Cardiac fibroblast (primary cell): Measurements from ENCODE around the gene NUPR1.
A peak's percentile ranks its signal among the peaks of the same experiment; 100 is the strongest.
"Not testable (repeated sequence)": the region's sequence is repeated elsewhere in the genome, so short reads cannot be mapped to it uniquely, and the experiment has no call there.

Source experiments
- DNase-seq, 2 donors: peaks; one replicate each; pipeline versions ENCODE4 v3.0.0 to v3.0.0-alpha.2; 2010; ENCODE audit warnings: low read depth in 2 of 2
- H3K4me3 ChIP-seq, 2 donors: replicated peaks in 1 of 2; 1 replicate in 1 of 2; 2 replicates in 1 of 2; pipeline ENCODE4 v1.5.1; 2011; ENCODE audit warnings: low read depth in 2 of 2, low read length in 2 of 2, mild to moderate bottlenecking in 2 of 2, moderate library complexity in 1 of 2
- CTCF ChIP-seq: IDR thresholded peaks from one replicate; pipeline ENCODE4 v1.5.1; 2011; ENCODE audit warnings: low read depth, mild to moderate bottlenecking, low read length, inconsistent platforms

The NUPR1 gene

GRCh38 chr16:28534542-28535373, 4.0 kb downstream of the NUPR1 start:
- DNase-seq: peak; percentile 58 to 62
- H3K4me3 ChIP-seq: no peak overlapping the region
- TF ChIP-seq CTCF: no peak

- DNase-seq: no peak
- H3K4me3 ChIP-seq: no peak overlapping the region
- TF ChIP-seq CTCF: no peak
These were observed 5.7 kb downstream of the NUPR1 start for GRCh38 chr16:28532940-28533647.

GRCh38 chr16:28531777-28532744, 6.7 kb downstream of the NUPR1 start:
- DNase-seq: peak in 1 of 2 donors; percentile 61
- no peak for TF ChIP-seq CTCF

GRCh38 chr16:28529124-28529523, 9.7 kb downstream of the NUPR1 start:
- TF ChIP-seq CTCF: no peak
- no peak overlapping the region for H3K4me3 ChIP-seq
- no peak for DNase-seq

More at GRCh38 chr16:28531777-28532744, 6.7 kb downstream of the NUPR1 start:
- no peak overlapping the region for H3K4me3 ChIP-seq

- no peak overlapping the region for H3K4me3 ChIP-seq
- TF ChIP-seq CTCF: no peak
- DNase-seq: no peak
These were observed 10.3 kb downstream of the NUPR1 start for GRCh38 chr16:28528463-28528867.

- TF ChIP-seq CTCF: no peak
- no peak for DNase-seq
- no peak overlapping the region for H3K4me3 ChIP-seq
These were observed 10.8 kb downstream of the NUPR1 start for GRCh38 chr16:28527985-28528384.

- not testable (repeated sequence) for H3K4me3 ChIP-seq, DNase-seq
These were observed 11.5 kb downstream of the NUPR1 start for GRCh38 chr16:28527100-28527785.
